Loucy (cell line): ENCODE data around the gene TGFBR3L.

Experiments used
- H2AFZ ChIP-seq: fragments of 200-600 bp; sonication (generic); 2 replicates; pipeline ENCODE4 v1.6.0; 2016; ENCODE audit warnings: antibody characterized with exemption, mild to moderate bottlenecking, low read length, moderate library complexity
- H3F3A ChIP-seq: fragments of 200-600 bp; 2 replicates; pipeline ENCODE4 v1.6.0; 2016; ENCODE audit warnings: antibody characterized with exemption, low read depth, mild to moderate bottlenecking
- H3K27me3 ChIP-seq: fragments of 200-600 bp; sonication (generic); 2 replicates; pipeline ENCODE4 v1.6.1; 2014; ENCODE audit warnings: low read length, mild to moderate bottlenecking; ENCODE audit not compliant: insufficient read depth, poor library complexity, severe bottlenecking
- H3K36me3 ChIP-seq: fragments of 200-600 bp; sonication (generic); 2 replicates; pipeline ENCODE4 v1.6.1; 2016; ENCODE audit warnings: low read length; ENCODE audit not compliant: insufficient read depth
- H3K4me1 ChIP-seq: fragments of 200-600 bp; sonication (generic); 2 replicates; pipeline ENCODE4 v1.5.1; 2014; ENCODE audit warnings: low read length, mild to moderate bottlenecking; ENCODE audit not compliant: insufficient read depth, poor library complexity, severe bottlenecking
- H3K4me2 ChIP-seq: fragments of 200-600 bp; sonication (generic); 2 replicates; pipeline ENCODE4 v1.6.0; 2014; ENCODE audit warnings: antibody characterized with exemption, low read length, low read depth, mild to moderate bottlenecking; ENCODE audit not compliant: poor library complexity, severe bottlenecking
- H3K4me3 ChIP-seq: fragments of 200-600 bp; sonication (generic); 2 replicates; pipeline ENCODE4 v1.5.1; 2014; ENCODE audit warnings: low read length, mild to moderate bottlenecking, mixed read lengths; ENCODE audit not compliant: poor library complexity, severe bottlenecking
- H3K79me2 ChIP-seq: fragments of 200-600 bp; sonication (generic); 2 replicates; pipeline ENCODE4 v1.6.1; 2014; ENCODE audit warnings: low read length; ENCODE audit not compliant: insufficient read depth
- H3K9ac ChIP-seq: fragments of 200-600 bp; sonication (generic); 2 replicates; pipeline ENCODE4 v1.6.0; 2014; ENCODE audit warnings: mild to moderate bottlenecking, low read depth, low read length, moderate library complexity; ENCODE audit not compliant: poor library complexity, severe bottlenecking
- H3K9me2 ChIP-seq: fragments of 200-600 bp; sonication (generic); replicated peaks from 2 replicates; pipeline ENCODE4 v1.6.1; 2016; ENCODE audit warnings: low read depth, low read length, mixed read lengths
- H3K9me3 ChIP-seq: fragments of 200-600 bp; sonication (generic); 2 replicates; pipeline ENCODE4 v1.6.1; 2014; ENCODE audit warnings: mild to moderate bottlenecking, antibody characterized with exemption, low read length, low read depth; ENCODE audit not compliant: insufficient read depth
- H4K20me1 ChIP-seq: fragments of 200-600 bp; sonication (generic); 2 replicates; pipeline ENCODE4 v1.6.0; 2014; ENCODE audit warnings: antibody characterized with exemption, low read length, mild to moderate bottlenecking; ENCODE audit not compliant: insufficient read depth, poor library complexity, severe bottlenecking
- CTCF ChIP-seq: fragments of 200-600 bp; sonication (generic); conservative IDR thresholded peaks from 2 replicates; pipeline ENCODE4 v1.5.1; 2014; ENCODE audit warnings: mild to moderate bottlenecking, antibody characterized with exemption, low read length
- EZH2phosphoT487 ChIP-seq: fragments of 200-600 bp; IDR thresholded peaks from 2 replicates; pipeline ENCODE4 v1.6.1; 2018; ENCODE audit warnings: antibody characterized with exemption, mild to moderate bottlenecking, moderate library complexity, borderline replicate concordance

The TGFBR3L gene

DNA sequence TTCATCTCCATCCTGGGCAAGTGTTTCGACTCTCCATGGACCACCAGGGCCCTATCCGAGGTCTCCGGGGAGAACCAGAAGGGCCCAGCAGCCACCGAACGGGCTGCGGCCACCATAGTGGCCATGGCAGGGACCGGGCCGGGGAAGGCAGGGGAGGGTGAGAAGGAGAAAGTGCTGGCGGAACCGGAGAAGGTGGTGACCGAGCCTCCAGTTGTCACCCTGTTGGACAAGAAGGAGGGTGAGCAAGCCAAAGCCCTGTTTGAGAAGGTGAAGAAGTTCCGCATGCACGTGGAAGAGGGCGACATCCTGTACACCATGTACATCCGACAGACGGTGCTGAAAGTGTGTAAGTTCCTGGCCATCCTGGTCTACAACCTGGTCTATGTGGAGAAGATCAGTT is 15.7 kb upstream of the TGFBR3L start:
- TF ChIP-seq CTCF (no peak), EZH2phosphoT487 (no peak)
- no peaks in the 10 kb centered on the region for H3K9me3 ChIP-seq
- peaks cover 6% of the 10 kb centered on the region for H3K4me1 ChIP-seq
- H3K79me2 ChIP-seq: peaks cover 9% of the 10 kb centered on the region
- peaks cover under 1% of the 10 kb centered on the region for H4K20me1 ChIP-seq
- no peaks in the 10 kb centered on the region for H3F3A ChIP-seq
- no peak overlapping the region for H3K4me3 ChIP-seq
- H2AFZ ChIP-seq: no peak overlapping the region
- H3K27me3 ChIP-seq: no peaks in the 10 kb centered on the region
- no peak overlapping the region for H3K4me2 ChIP-seq
- no peak overlapping the region for H3K9ac ChIP-seq
- no peaks in the 10 kb centered on the region for H3K9me2 ChIP-seq
- no peaks in the 10 kb centered on the region for H3K36me3 ChIP-seq

- no peaks in the 10 kb centered on the region for H3K9me2 ChIP-seq
- H3K9ac ChIP-seq: no peak overlapping the region
- peaks cover 18% of the 10 kb centered on the region for H3K79me2 ChIP-seq
- no peak overlapping the region for H3K4me3 ChIP-seq
- H3K4me1 ChIP-seq: peaks cover 10% of the 10 kb centered on the region
- no peak overlapping the region for H2AFZ ChIP-seq
- H3K36me3 ChIP-seq: no peaks in the 10 kb centered on the region
- H4K20me1 ChIP-seq: peaks cover 9% of the 10 kb centered on the region
- no peaks in the 10 kb centered on the region for H3K27me3 ChIP-seq
- no peak overlapping the region for H3K4me2 ChIP-seq
- no peak for TF ChIP-seq EZH2phosphoT487
- no peak for TF ChIP-seq CTCF
- no peaks in the 10 kb centered on the region for H3F3A ChIP-seq
- no peaks in the 10 kb centered on the region for H3K9me3 ChIP-seq
Observed at GRCh38 chr19:7899751-7900378, 14.8 kb upstream of the TGFBR3L start.

- Histone ChIP-seq H3K4me1 (peaks cover 16% of the 10 kb centered on the region), H3K4me2 (no peak overlapping the region), H3K9me2 (no peaks in the 10 kb centered on the region), H3K27me3 (no peaks in the 10 kb centered on the region), H4K20me1 (peaks cover 15% of the 10 kb centered on the region), H3K9ac (no peak overlapping the region), H3K9me3 (no peaks in the 10 kb centered on the region), H3F3A (no peaks in the 10 kb centered on the region), H2AFZ (no peak overlapping the region), H3K4me3 (no peak overlapping the region), H3K36me3 (no peaks in the 10 kb centered on the region), H3K79me2 (peaks cover 23% of the 10 kb centered on the region)
- TF ChIP-seq CTCF (no peak), EZH2phosphoT487 (no peak)
Observed at GRCh38 chr19:7900401-7900870, 14.2 kb upstream of the TGFBR3L start.
